ENCODE measurements around the gene ST7. TPM values are rescaled to one million over a fixed set of nuclear protein-coding genes. Genes with fewer than 3 reads are reported as not detected.

Gene ST7
- total and polyA plus RNA-seq, 8 donors, result 7.5 to 49.0 (median 16.1) TPM

GRCh38 chr7:117096330-117096729 is 143.0 kb downstream of the ST7 start:
- Histone ChIP-seq H3K9me3 (no peaks in the 10 kb centered on the region), H3K36me3 (no peaks in the 10 kb centered on the region), H3K4me1 (peaks cover 0 to 20% (median 10%) of the 10 kb centered on the region in 4 donors), H3K4me3 (no peak overlapping the region), H3K27ac (no peak overlapping the region), H3K27me3 (no peaks in the 10 kb centered on the region)
- intact Hi-C loops (cut with DNase I; ENCODE audit: low total_unique reads), result no loop called here
- WGBS, 5 donors, result 69 to 81% (median 73%) methylated on average over 4 of the region's 4 CpGs
- no peak for TF ChIP-seq CTCF (IDR thresholded peaks at IDR 0.05)
- DNase-seq, result no peak

- TF ChIP-seq POLR2AphosphoS5 (IDR thresholded peaks at IDR 0.05) (no peak), CTCF (IDR thresholded peaks at IDR 0.05) (no peak), EP300 (IDR thresholded peaks at IDR 0.05) (no peak), POLR2A (IDR thresholded peaks at IDR 0.05) (no peak)
- no peak overlapping the region for H3K4me3 ChIP-seq
- H3K27ac ChIP-seq, result no peak overlapping the region
- H3K36me3 ChIP-seq, result no peaks in the 10 kb centered on the region
- H3K9me3 ChIP-seq, result no peaks in the 10 kb centered on the region
- intact Hi-C loops (cut with DNase I; ENCODE audit: low total_unique reads), result no loop called here
- no peaks in the 10 kb centered on the region for H3K27me3 ChIP-seq
- DNase-seq, result no peak
- peaks cover 0 to 20% (median 7%) of the 10 kb centered on the region in 4 donors for H3K4me1 ChIP-seq
Measured at GRCh38 chr7:117096942-117097341, 143.6 kb downstream of the ST7 start.

GRCh38 chr7:117097860-117098259 is 144.6 kb downstream of the ST7 start:
- intact Hi-C loops (cut with DNase I; ENCODE audit: low total_unique reads), result no loop called here
- H3K36me3 ChIP-seq, result no peaks in the 10 kb centered on the region
- DNase-seq, result no peak
- WGBS, 5 donors, result 41 to 64% (median 57%) methylated on average over 5 of the region's 5 CpGs
- no peak overlapping the region for H3K27ac ChIP-seq
- no peaks in the 10 kb centered on the region for H3K27me3 ChIP-seq
- H3K4me1 ChIP-seq, result peaks cover 0 to 14% (median 7%) of the 10 kb centered on the region in 4 donors
- H3K9me3 ChIP-seq, result no peaks in the 10 kb centered on the region
- no peak for TF ChIP-seq EP300 (IDR thresholded peaks at IDR 0.05)
- TF ChIP-seq POLR2A (IDR thresholded peaks at IDR 0.05), result no peak
- peak in 1 of 3 donors; percentile 60 for TF ChIP-seq POLR2AphosphoS5 (IDR thresholded peaks at IDR 0.05)
- no peak for TF ChIP-seq CTCF (IDR thresholded peaks at IDR 0.05)
- no peak overlapping the region for H3K4me3 ChIP-seq

- H3K4me1 ChIP-seq, result peaks cover 0 to 14% (median 6%) of the 10 kb centered on the region in 4 donors
- H3K9me3 ChIP-seq, result no peaks in the 10 kb centered on the region
- no peak overlapping the region for H3K27ac ChIP-seq
- H3K4me3 ChIP-seq, result no peak overlapping the region
- TF ChIP-seq CTCF (IDR thresholded peaks at IDR 0.05), result no peak
- TF ChIP-seq POLR2A (IDR thresholded peaks at IDR 0.05), result no peak
- no peak for TF ChIP-seq POLR2AphosphoS5 (IDR thresholded peaks at IDR 0.05)
- no peak for TF ChIP-seq EP300 (IDR thresholded peaks at IDR 0.05)
- no peaks in the 10 kb centered on the region for H3K36me3 ChIP-seq
- WGBS, 5 donors, result 34 to 73% (median 55%) methylated on average over 1 of the region's 1 CpG
- intact Hi-C loops (cut with DNase I; ENCODE audit: low total_unique reads), result no loop called here
- no peak for DNase-seq
- no peaks in the 10 kb centered on the region for H3K27me3 ChIP-seq
Measured at GRCh38 chr7:117098457-117098856, 145.2 kb downstream of the ST7 start.
